HEK293 (cell line): ENCODE measurements around the gene FKBP1C.
"Not testable (repeated sequence)": the region's sequence is repeated elsewhere in the genome, so short reads cannot be mapped to it uniquely, and the experiment has no call there.

Experiments
- CTCF ChIA-PET: fragments of 350-600 bp; formaldehyde crosslinking; extraction: SDS; loops from one replicate; lab custom pipeline; 2021; ENCODE audit warnings: antibody characterized with exemption; lab: Yijun Ruan, JAX
- POLR2A ChIA-PET: fragments of 300-600 bp; formaldehyde crosslinking; extraction: SDS; loops from one replicate; lab custom pipeline; 2020; ENCODE audit warnings: antibody characterized with exemption, inconsistent platforms; lab: Yijun Ruan, JAX
- H3K27ac ChIP-seq: fragments of 200-500 bp; sonication (Bioruptor generic); 2 replicates; pipeline ENCODE4 v1.5.1; 2014; ENCODE audit warnings: low read depth, low read length, control low read depth, inconsistent platforms; ENCODE audit errors: extremely low read depth
- H3K36me3 ChIP-seq, 2 experiments: fragments of 200-500 bp in 1 of 2; sonication (Bioruptor generic) in 1 of 2; 1 replicate in 1 of 2; 2 replicates in 1 of 2; pipeline ENCODE4 v1.5.1; 2014 to 2017; ENCODE audit warnings: inconsistent platforms in 2 of 2, low read length in 2 of 2; ENCODE audit not compliant: control insufficient read depth in 2 of 2, insufficient read depth in 1 of 2
- H3K4me1 ChIP-seq: fragments of 200-500 bp; sonication (Bioruptor generic); 2 replicates; pipeline ENCODE4 v1.5.1; 2014; ENCODE audit warnings: mild to moderate bottlenecking, low read length, inconsistent platforms; ENCODE audit not compliant: control insufficient read depth, insufficient read depth
- H3K4me3 ChIP-seq: 2 replicates; pipeline ENCODE4 v1.5.1; 2011; ENCODE audit warnings: low read depth, mild to moderate bottlenecking, control low read depth, low read length, moderate library complexity
- H3K9me3 ChIP-seq: fragments of 200-500 bp; sonication (Bioruptor generic); 2 replicates; pipeline ENCODE4 v1.5.1; 2014; ENCODE audit warnings: low read depth, low read length, inconsistent platforms; ENCODE audit not compliant: control insufficient read depth, insufficient read depth
- MEIS1 ChIP-seq: sonication (generic); formaldehyde crosslinking; IDR thresholded peaks from 2 replicates; pipeline ENCODE4 v1.8.1; 2022; ENCODE audit warnings: missing genetic modification reagents, mild to moderate bottlenecking, borderline replicate concordance
- MYNN ChIP-seq: fragments of 450-650 bp; formaldehyde crosslinking; IDR thresholded peaks from 2 replicates; pipeline ENCODE4 v1.5.1; 2016; ENCODE audit warnings: missing biosample characterization, missing genetic modification characterization, borderline replicate concordance
- REPIN1 ChIP-seq: fragments of 450-650 bp; formaldehyde crosslinking; IDR thresholded peaks from 2 replicates; pipeline ENCODE4 v1.5.1; 2017; ENCODE audit warnings: missing biosample characterization, missing genetic modification characterization, low read depth
- ZNF157 ChIP-seq: fragments of 450-650 bp; formaldehyde crosslinking; IDR thresholded peaks from 2 replicates; pipeline ENCODE4 v1.5.1; 2016; ENCODE audit warnings: missing biosample characterization, missing genetic modification characterization
- ZNF202 ChIP-seq: fragments of 450-650 bp; formaldehyde crosslinking; IDR thresholded peaks from 2 replicates; pipeline ENCODE4 v1.5.1; 2016; ENCODE audit warnings: missing biosample characterization, missing genetic modification characterization, borderline replicate concordance
- ZNF23 ChIP-seq: fragments of 450-650 bp; formaldehyde crosslinking; IDR thresholded peaks from 2 replicates; pipeline ENCODE4 v1.5.1; 2016; ENCODE audit warnings: missing biosample characterization, missing genetic modification characterization, borderline replicate concordance
- ZNF292 ChIP-seq: fragments of 450-650 bp; formaldehyde crosslinking; IDR thresholded peaks from 2 replicates; pipeline ENCODE4 v1.5.1; 2016; ENCODE audit warnings: low read depth, missing biosample characterization, missing genetic modification characterization, borderline replicate concordance
- ZNF555 ChIP-seq: fragments of 450-650 bp; formaldehyde crosslinking; conservative IDR thresholded peaks from 2 replicates; pipeline ENCODE4 v1.5.1; 2017; ENCODE audit warnings: missing biosample characterization, mild to moderate bottlenecking, missing genetic modification characterization, inconsistent platforms
- ZNF558 ChIP-seq: fragments of 450-650 bp; formaldehyde crosslinking; IDR thresholded peaks from 2 replicates; pipeline ENCODE4 v1.5.1; 2016; ENCODE audit warnings: missing biosample characterization, missing genetic modification characterization
- ZNF629 ChIP-seq: fragments of 450-650 bp; formaldehyde crosslinking; IDR thresholded peaks from 2 replicates; pipeline ENCODE4 v1.5.1; 2017; ENCODE audit warnings: missing biosample characterization, missing genetic modification characterization
- ZNF670 ChIP-seq: fragments of 450-650 bp; formaldehyde crosslinking; IDR thresholded peaks from 2 replicates; pipeline ENCODE4 v1.5.1; 2016; ENCODE audit warnings: missing biosample characterization, missing genetic modification characterization, low read depth
- ZNF747 ChIP-seq: fragments of 450-650 bp; formaldehyde crosslinking; IDR thresholded peaks from 2 replicates; pipeline ENCODE4 v1.5.1; 2016; ENCODE audit warnings: missing biosample characterization, missing genetic modification characterization
- ZNF830 ChIP-seq: fragments of 450-650 bp; IDR thresholded peaks from 2 replicates; pipeline ENCODE4 v1.5.0; 2018; ENCODE audit warnings: missing biosample characterization, missing genetic modification characterization, low read depth, mild to moderate bottlenecking, moderate library complexity
- TF ChIP-seq, protein P1 (sequence below): fragments of 450-650 bp; formaldehyde crosslinking; IDR thresholded peaks from 2 replicates; pipeline ENCODE4 v1.5.1; 2016; ENCODE audit warnings: missing biosample characterization, missing genetic modification characterization
- TF ChIP-seq, protein P2 (sequence below): fragments of 450-650 bp; formaldehyde crosslinking; IDR thresholded peaks from 2 replicates; pipeline ENCODE4 v1.5.1; 2017; ENCODE audit warnings: missing biosample characterization, missing genetic modification characterization
- TF ChIP-seq, protein P3 (sequence below): fragments of 450-650 bp; formaldehyde crosslinking; IDR thresholded peaks from 2 replicates; pipeline ENCODE4 v1.5.1; 2017; ENCODE audit warnings: missing biosample characterization, missing genetic modification characterization
- TF ChIP-seq, protein P4 (sequence below): fragments of 450-650 bp; formaldehyde crosslinking; IDR thresholded peaks from 2 replicates; pipeline ENCODE4; 2016; ENCODE audit warnings: missing biosample characterization, missing genetic modification characterization
- TF ChIP-seq, protein P5 (sequence below): fragments of 450-650 bp; formaldehyde crosslinking; IDR thresholded peaks from 2 replicates; pipeline ENCODE4 v1.5.0; 2017; ENCODE audit warnings: missing biosample characterization, missing genetic modification characterization, borderline replicate concordance

FKBP1C gene

DNA sequence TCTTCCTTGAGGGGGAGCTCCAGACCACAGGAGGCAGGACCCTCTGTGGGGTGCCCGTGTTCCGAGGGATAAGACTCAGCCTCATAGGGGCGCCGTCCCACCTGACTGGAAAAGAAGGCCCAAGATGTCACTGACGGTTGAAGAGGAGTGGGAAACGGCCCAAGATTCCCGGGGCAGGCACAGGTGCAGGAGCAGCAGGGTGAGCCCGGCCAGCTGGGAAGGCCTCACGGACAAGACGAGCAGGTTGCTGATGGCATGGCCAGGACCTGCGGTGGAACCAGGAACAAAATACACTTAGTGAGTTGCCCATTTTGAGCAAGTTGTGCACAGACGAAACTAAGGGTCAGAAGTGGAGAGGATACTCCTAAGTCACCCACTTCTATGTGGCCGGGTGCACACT lies 18.8 kb downstream of the FKBP1C start:
- POLR2A ChIA-PET, CTCF ChIA-PET, H3K4me1 ChIP-seq, H3K4me3 ChIP-seq, H3K27ac ChIP-seq, H3K36me3 ChIP-seq, H3K9me3 ChIP-seq: not testable (repeated sequence)

DNA sequence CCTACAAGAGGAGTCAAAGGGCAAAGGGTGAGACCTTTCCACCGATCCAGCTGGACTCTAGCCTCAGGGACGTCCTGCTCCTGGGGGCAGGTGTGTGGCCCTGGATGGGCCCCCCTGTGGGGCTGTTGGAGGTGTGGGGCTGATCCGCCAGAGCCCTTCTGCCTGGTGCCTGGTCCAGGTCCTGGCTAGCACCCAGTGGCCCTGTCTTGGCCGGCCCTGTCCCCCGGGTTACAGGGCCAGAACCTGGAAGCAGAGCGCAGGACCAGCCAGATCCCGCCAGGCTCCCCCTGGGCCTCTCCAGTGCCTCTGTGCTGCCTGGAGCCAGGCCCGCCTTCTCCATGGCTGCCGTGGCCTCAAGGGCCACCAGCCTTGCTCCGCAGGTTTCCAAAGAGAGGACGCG lies 19.2 kb downstream of the FKBP1C start:
- H3K27ac ChIP-seq, H3K4me3 ChIP-seq, H3K4me1 ChIP-seq, H3K9me3 ChIP-seq, H3K36me3 ChIP-seq, CTCF ChIA-PET, POLR2A ChIA-PET: not testable (repeated sequence)

DNA sequence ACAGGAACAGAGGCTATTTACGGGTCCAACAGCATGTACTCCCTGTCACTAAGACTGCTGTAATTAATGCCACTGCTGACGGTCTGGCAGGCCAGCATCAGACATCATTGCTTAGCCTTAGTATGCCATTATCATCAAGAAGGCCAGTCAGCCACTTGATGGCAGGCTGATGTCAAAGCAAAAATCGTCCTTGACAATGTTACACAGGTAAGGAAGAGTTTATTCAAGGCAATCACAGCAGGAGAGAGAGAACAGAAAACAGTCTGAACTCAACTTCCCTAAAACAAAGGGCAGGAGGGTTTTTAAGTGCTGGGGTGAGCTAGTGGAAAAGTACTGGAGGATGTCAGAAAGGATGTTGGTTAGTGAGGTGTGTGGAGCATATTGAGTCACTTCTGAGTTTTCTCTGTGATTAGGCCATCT lies 25.1 kb downstream of the FKBP1C start:
- Histone ChIP-seq H3K9me3 (no peaks in the 10 kb centered on the region), H3K4me3 (no peak overlapping the region), H3K4me1 (no peaks in the 10 kb centered on the region)
- POLR2A ChIA-PET: no interaction called here
- TF ChIP-seq, protein P1, sequence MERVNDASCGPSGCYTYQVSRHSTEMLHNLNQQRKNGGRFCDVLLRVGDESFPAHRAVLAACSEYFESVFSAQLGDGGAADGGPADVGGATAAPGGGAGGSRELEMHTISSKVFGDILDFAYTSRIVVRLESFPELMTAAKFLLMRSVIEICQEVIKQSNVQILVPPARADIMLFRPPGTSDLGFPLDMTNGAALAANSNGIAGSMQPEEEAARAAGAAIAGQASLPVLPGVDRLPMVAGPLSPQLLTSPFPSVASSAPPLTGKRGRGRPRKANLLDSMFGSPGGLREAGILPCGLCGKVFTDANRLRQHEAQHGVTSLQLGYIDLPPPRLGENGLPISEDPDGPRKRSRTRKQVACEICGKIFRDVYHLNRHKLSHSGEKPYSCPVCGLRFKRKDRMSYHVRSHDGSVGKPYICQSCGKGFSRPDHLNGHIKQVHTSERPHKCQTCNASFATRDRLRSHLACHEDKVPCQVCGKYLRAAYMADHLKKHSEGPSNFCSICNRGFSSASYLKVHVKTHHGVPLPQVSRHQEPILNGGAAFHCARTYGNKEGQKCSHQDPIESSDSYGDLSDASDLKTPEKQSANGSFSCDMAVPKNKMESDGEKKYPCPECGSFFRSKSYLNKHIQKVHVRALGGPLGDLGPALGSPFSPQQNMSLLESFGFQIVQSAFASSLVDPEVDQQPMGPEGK (tag by site-specific recombination): no peak
- TF ChIP-seq, protein P2, sequence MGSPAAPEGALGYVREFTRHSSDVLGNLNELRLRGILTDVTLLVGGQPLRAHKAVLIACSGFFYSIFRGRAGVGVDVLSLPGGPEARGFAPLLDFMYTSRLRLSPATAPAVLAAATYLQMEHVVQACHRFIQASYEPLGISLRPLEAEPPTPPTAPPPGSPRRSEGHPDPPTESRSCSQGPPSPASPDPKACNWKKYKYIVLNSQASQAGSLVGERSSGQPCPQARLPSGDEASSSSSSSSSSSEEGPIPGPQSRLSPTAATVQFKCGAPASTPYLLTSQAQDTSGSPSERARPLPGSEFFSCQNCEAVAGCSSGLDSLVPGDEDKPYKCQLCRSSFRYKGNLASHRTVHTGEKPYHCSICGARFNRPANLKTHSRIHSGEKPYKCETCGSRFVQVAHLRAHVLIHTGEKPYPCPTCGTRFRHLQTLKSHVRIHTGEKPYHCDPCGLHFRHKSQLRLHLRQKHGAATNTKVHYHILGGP: no peak
- TF ChIP-seq, all 188 proteins: peak for 0
- Histone ChIP-seq H3K27ac (no peak overlapping the region), H3K36me3 (no peaks in the 10 kb centered on the region)
- CTCF ChIA-PET: interaction anchor here (0.5 to 0.7 kb wide), 2 partner anchors 19 to 344 kb away, joined by 3 to 4 read pairs; no protein-coding TSS in a partner anchor

DNA sequence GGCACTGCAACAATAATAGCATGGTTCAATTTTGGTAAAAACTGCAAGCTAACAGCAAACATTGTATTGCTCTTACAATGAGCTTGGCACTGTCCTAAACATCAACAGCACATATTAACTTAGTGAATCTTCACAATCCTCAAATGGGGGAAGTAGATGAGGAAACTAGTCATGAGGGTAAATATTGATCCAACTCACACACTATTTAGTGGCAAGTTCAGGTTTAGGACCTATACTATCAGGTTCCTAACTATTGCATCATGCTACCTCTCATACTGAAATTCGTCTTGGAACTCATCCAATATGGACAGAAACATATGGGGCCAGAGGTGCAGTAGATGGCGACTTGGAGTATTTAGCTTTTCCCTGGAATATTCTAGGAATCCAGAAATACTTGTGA lies 34.2 kb downstream of the FKBP1C start:
- no peaks in the 10 kb centered on the region for H3K4me1 ChIP-seq
- ChIA-PET POLR2A (no interaction called here), CTCF (interaction anchor here (0.9 to 1.7 kb wide), 4 partner anchors 12 to 30 kb away, joined by 4 to 6 read pairs (median 4); no protein-coding TSS in a partner anchor)
- no peaks in the 10 kb centered on the region for H3K9me3 ChIP-seq
- H3K36me3 ChIP-seq: no peaks in the 10 kb centered on the region
- no peak overlapping the region for H3K27ac ChIP-seq
- H3K4me3 ChIP-seq: no peak overlapping the region
- TF ChIP-seq ZNF670 (tag by site-specific recombination): no peak
- TF ChIP-seq ZNF747: no peak
- TF ChIP-seq REPIN1 (tag by site-specific recombination): no peak
- TF ChIP-seq ZNF629: no peak
- no peak for TF ChIP-seq MEIS1 (CRISPR knock-in tag)
- TF ChIP-seq ZNF830: no peak
- TF ChIP-seq, protein P3, sequence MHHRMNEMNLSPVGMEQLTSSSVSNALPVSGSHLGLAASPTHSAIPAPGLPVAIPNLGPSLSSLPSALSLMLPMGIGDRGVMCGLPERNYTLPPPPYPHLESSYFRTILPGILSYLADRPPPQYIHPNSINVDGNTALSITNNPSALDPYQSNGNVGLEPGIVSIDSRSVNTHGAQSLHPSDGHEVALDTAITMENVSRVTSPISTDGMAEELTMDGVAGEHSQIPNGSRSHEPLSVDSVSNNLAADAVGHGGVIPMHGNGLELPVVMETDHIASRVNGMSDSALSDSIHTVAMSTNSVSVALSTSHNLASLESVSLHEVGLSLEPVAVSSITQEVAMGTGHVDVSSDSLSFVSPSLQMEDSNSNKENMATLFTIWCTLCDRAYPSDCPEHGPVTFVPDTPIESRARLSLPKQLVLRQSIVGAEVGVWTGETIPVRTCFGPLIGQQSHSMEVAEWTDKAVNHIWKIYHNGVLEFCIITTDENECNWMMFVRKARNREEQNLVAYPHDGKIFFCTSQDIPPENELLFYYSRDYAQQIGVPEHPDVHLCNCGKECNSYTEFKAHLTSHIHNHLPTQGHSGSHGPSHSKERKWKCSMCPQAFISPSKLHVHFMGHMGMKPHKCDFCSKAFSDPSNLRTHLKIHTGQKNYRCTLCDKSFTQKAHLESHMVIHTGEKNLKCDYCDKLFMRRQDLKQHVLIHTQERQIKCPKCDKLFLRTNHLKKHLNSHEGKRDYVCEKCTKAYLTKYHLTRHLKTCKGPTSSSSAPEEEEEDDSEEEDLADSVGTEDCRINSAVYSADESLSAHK: no peak
- no peak for TF ChIP-seq MYNN (tag by site-specific recombination)
- no peak for TF ChIP-seq ZNF292 (tag by site-specific recombination)
- TF ChIP-seq, protein P4, sequence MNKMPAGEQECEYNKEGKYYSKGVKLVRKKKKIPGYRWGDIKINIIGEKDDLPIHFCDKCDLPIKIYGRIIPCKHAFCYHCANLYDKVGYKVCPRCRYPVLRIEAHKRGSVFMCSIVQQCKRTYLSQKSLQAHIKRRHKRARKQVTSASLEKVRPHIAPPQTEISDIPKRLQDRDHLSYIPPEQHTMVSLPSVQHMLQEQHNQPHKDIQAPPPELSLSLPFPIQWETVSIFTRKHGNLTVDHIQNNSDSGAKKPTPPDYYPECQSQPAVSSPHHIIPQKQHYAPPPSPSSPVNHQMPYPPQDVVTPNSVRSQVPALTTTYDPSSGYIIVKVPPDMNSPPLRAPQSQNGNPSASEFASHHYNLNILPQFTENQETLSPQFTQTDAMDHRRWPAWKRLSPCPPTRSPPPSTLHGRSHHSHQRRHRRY (tag by site-specific recombination): no peak
- no peak for TF ChIP-seq ZNF202 (tag by site-specific recombination)
- no peak for TF ChIP-seq ZNF558 (tag by site-specific recombination)
- no peak for TF ChIP-seq ZNF157 (tag by site-specific recombination)
- TF ChIP-seq, protein P5, sequence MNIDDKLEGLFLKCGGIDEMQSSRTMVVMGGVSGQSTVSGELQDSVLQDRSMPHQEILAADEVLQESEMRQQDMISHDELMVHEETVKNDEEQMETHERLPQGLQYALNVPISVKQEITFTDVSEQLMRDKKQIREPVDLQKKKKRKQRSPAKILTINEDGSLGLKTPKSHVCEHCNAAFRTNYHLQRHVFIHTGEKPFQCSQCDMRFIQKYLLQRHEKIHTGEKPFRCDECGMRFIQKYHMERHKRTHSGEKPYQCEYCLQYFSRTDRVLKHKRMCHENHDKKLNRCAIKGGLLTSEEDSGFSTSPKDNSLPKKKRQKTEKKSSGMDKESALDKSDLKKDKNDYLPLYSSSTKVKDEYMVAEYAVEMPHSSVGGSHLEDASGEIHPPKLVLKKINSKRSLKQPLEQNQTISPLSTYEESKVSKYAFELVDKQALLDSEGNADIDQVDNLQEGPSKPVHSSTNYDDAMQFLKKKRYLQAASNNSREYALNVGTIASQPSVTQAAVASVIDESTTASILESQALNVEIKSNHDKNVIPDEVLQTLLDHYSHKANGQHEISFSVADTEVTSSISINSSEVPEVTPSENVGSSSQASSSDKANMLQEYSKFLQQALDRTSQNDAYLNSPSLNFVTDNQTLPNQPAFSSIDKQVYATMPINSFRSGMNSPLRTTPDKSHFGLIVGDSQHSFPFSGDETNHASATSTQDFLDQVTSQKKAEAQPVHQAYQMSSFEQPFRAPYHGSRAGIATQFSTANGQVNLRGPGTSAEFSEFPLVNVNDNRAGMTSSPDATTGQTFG (tag by site-specific recombination): no peak
- TF ChIP-seq ZNF23 (tag by site-specific recombination): no peak
- TF ChIP-seq ZNF555 (tag by site-specific recombination): no peak
